ENCODE data around the gene ALOX12.
A peak's percentile ranks its signal among the peaks of the same experiment; 100 is the strongest.

ALOX12 gene

GRCh38 chr17:7021993-7022778 is 26.3 kb downstream of the ALOX12 start:
- Histone ChIP-seq H3K4me2 (ENCODE audit: low read length) (peak overlapping the region; percentile 71), H3K27ac (ENCODE audit: low read length) (peak overlapping the region; percentile 32; the same call in 1 of the 2 replicates)

DNA sequence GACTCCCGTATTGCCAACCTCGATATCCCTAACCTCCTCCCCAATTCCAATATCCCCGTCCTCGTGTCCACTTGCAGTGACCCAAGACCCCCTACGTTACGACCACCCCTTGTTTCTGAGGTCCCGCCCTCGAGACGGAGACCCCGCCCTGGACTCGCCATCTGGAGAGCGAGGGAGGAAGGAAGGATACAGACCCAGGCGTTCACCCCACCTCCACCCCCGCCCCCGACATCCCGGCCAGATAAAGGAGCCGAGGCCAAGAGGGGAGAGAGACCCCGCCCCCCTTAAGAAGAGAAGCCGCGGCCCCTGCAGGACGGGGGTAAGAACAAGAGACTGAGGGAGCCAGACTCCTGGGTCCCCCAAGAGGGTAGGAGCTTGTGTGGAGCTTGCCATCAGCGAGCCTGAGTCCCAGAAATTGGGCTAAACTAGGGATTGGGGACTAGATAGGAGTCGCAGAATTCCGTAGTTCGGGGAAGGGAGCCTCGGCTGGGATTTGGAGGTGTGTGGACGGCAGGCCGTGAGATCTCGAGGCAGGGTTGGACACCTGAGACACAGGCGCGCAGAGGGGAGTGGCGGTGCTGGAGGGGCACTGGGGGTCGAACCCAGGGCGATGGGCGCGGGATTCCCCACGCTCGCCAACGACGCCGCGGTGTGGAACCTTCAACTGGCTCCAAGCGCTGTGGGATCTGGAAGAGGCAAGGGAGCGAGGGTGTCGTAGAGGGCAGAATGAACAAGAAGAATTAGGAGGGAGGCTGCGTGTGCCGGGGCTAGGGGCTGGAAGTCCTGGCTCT is 27.1 kb downstream of the ALOX12 start, which contains the start of gene BCL6B:
Gene BCL6B (plus strand): TSS at position 270 of the 791 bp plus-strand sequence. CDS start 622 bp downstream, outside the sequence.
- Histone ChIP-seq H3K4me3 (ENCODE audit: low read length) (peak within 1 kb of the TSS; percentile 78), H3K4me1 (ENCODE audit: low read length) (peaks cover 14% of the 10 kb centered on the region), H3K9me3 (ENCODE audit: insufficient read depth, low read length) (no peaks in the 10 kb centered on the region), H3K27ac (ENCODE audit: low read length) (peak within 1 kb of the TSS; percentile 32; the same call in 1 of the 2 replicates), H3K79me2 (ENCODE audit: low read length) (no peaks in the 10 kb centered on the region), H3K36me3 (replicated peaks; ENCODE audit: low read depth, low read length) (no peaks in the 10 kb centered on the region), H3K4me2 (ENCODE audit: low read length) (peak within 1 kb of the TSS; percentile 71), H2AFZ (ENCODE audit: low read depth, low read length) (peak within 1 kb of the TSS; percentile 79; the same call in 1 of the 2 replicates), H4K20me1 (ENCODE audit: insufficient read depth, low read length) (no peaks in the 10 kb centered on the region), H3K9ac (ENCODE audit: low read length) (peak within 1 kb of the TSS; percentile 59), H3K27me3 (ENCODE audit: low read depth, low read length) (no peaks in the 10 kb centered on the region)
- TF ChIP-seq CTCF (IDR thresholded peaks at IDR 0.05; ENCODE audit: low read depth, low read length) (no peak), EZH2phosphoT487 (IDR thresholded peaks at IDR 0.05; ENCODE audit: low read depth) (no peak)

More at GRCh38 chr17:7021993-7022778, 26.3 kb downstream of the ALOX12 start:
- Histone ChIP-seq H3K4me3 (ENCODE audit: low read length) (peak overlapping the region; percentile 78), H3K36me3 (replicated peaks; ENCODE audit: low read depth, low read length) (no peaks in the 10 kb centered on the region), H3K27me3 (ENCODE audit: low read depth, low read length) (no peaks in the 10 kb centered on the region), H3K9ac (ENCODE audit: low read length) (peak overlapping the region; percentile 59), H3K4me1 (ENCODE audit: low read length) (peaks cover 14% of the 10 kb centered on the region), H2AFZ (ENCODE audit: low read depth, low read length) (peak overlapping the region; percentile 79; the same call in 1 of the 2 replicates), H3K79me2 (ENCODE audit: low read length) (no peaks in the 10 kb centered on the region), H4K20me1 (ENCODE audit: insufficient read depth, low read length) (no peaks in the 10 kb centered on the region), H3K9me3 (ENCODE audit: insufficient read depth, low read length) (no peaks in the 10 kb centered on the region)
- no peak for TF ChIP-seq EZH2phosphoT487 (IDR thresholded peaks at IDR 0.05; ENCODE audit: low read depth)
- TF ChIP-seq CTCF (IDR thresholded peaks at IDR 0.05; ENCODE audit: low read depth, low read length), result peak; percentile 70

DNA sequence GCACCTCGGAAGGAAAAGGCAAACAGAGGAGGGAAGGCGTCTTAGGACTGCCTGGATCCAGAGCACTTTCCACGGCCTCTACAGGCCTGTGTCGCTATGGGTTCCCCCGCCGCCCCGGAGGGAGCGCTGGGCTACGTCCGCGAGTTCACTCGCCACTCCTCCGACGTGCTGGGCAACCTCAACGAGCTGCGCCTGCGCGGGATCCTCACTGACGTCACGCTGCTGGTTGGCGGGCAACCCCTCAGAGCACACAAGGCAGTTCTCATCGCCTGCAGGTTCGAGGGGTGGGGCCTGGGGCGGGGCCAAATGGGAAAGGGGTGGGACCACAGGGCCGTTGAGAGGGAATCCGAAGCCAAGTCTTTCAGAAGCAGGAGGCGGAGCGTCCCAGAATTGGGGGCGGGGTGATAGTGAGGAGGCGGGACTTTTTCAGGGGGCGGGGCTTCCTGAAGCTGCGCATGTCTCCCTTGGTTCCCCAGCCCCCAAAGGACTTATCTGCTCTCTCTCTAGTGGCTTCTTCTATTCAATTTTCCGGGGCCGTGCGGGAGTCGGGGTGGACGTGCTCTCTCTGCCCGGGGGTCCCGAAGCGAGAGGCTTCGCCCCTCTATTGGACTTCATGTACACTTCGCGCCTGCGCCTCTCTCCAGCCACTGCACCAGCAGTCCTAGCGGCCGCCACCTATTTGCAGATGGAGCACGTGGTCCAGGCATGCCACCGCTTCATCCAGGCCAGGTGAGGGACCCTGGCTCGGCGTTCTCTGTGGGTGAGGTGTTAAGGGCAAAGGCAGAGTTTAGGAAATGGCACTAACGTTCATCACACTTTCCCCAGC is 27.9 kb downstream of the ALOX12 start:
- no peak overlapping the region for H3K4me2 ChIP-seq (ENCODE audit: low read length)
- H3K4me1 ChIP-seq (ENCODE audit: low read length), result peaks cover 14% of the 10 kb centered on the region
- H2AFZ ChIP-seq (ENCODE audit: low read depth, low read length), result no peak overlapping the region
- no peaks in the 10 kb centered on the region for H3K27me3 ChIP-seq (ENCODE audit: low read depth, low read length)
- no peak overlapping the region for H3K27ac ChIP-seq (ENCODE audit: low read length)
- H3K9me3 ChIP-seq (ENCODE audit: insufficient read depth, low read length), result no peaks in the 10 kb centered on the region
- no peaks in the 10 kb centered on the region for H3K36me3 ChIP-seq (replicated peaks; ENCODE audit: low read depth, low read length)
- TF ChIP-seq CTCF (IDR thresholded peaks at IDR 0.05; ENCODE audit: low read depth, low read length), result no peak
- TF ChIP-seq EZH2phosphoT487 (IDR thresholded peaks at IDR 0.05; ENCODE audit: low read depth), result no peak
- no peaks in the 10 kb centered on the region for H3K79me2 ChIP-seq (ENCODE audit: low read length)
- no peaks in the 10 kb centered on the region for H4K20me1 ChIP-seq (ENCODE audit: insufficient read depth, low read length)
- H3K9ac ChIP-seq (ENCODE audit: low read length), result no peak overlapping the region
- no peak overlapping the region for H3K4me3 ChIP-seq (ENCODE audit: low read length)
